Epidermal melanocyte (primary cell): ENCODE measurements around the gene FAM76B.

ENCODE experiments used
- DNase-seq: peaks from one replicate; pipeline ENCODE4 v3.0.0; 2011; ENCODE audit warnings: low spot score; ENCODE audit not compliant: insufficient read length

The FAM76B gene

DNA sequence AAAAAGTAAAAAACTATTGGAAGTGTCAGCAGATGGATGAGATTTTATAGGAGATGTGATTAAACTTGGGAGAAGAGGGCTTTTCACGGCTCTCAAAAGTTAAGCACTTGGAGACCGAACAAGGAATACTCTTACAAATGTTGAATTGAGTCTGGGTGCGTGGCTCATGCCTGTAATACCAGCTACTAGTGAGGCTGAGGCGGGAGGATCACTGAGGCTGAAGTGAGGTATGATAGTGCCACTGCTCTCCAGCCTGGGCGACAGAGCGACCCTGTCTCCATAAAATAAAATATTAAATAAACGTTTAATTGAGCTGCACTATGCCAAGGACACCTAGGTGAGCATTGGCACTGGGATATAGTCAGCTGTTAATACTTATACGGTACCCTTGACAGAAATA lies 2.6 kb upstream of the FAM76B start:
- DNase-seq, result no peak

DNA sequence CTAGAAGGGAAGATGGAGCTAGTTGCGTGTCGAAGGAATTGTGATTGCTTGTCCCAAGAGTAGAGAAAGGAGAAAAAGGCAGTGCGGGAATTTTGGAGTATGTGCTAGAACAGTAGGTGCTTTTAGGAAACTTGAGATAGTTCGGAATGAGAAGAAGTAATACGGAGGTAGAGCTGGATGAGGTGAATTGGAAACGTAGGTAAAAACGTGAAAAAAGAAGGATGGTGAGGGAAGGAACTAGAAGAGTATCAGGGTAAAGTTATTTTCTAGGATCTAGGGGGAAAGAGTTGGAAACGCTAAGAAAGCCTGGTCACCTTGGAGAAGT lies 2.1 kb upstream of the FAM76B start:
- no peak for DNase-seq

DNA sequence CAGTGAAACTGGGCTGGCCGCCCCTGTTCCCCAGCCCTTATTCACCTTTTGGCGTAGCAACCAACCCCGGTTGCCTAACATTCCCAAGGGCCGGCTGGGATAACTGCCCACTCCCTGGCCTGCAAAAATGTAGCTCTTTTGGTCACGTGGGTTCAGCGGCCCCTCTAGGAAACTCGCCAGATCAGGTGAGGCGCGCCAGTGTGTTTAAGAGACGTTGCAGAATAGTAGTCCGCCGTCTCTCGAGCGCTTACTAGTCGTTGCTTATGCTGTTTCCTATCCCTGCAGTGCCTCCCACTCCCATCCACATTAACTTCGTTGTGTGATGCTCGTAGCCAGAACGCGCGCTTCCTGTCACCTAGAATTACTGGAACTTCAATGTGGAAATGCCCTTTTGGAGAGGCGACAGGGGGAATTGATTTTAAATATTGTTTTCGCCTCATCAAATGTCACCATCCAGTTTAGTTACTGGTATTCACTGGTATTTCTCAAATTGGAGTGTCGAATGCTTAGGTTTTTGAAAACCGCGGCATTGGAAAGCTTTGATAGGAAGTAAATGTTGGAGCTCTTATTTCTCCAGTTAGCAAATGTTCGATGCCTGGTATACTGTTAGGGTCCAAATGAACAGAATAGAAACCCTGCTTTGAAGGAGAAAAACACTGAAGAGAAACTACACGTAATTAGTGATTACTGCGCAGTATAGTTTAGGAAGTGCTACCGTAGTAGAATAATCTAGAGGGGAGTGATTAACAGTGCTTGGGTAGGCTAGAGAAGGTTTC lies 1.5 kb upstream of the FAM76B start:
- peak; percentile 21 for DNase-seq

DNA sequence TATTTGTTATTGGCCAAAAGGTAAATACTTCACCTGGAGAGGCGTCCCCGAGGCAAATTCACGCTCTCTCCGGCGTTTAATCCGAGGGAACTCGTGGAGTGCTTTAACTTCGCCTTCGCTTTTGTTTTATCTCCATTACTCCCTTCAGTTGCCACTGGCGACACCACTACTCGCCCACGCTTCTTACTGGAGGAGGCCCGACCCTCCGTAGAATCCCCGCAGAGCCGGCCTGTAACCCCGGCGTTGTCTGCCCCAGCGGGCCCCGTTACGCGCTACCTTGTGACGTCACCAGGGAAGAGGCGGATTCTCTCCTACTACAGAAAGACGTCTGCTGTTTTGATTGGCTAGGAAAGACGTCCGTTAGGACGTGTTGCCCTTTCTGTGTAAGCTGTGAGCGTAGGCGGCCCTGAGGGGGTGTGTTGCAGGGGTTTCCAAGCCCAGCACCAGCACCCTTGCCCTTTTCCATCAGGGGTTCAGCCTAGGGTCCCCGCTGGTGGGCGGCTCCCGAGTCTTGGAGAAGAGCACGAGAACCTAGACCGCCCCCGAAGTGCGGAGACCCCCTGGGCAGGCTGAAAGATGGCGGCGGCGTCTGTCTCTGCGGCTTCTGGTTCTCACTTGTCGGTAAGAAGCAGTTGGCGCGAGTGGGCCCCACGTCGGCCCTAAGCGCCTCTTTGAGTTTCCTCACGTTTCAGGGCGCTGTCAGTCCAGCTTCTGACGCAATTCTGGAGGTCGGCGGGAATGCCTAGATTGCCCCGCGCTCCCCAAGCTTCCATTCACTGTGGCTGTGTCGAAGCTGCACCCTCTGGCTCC lies 746 bp upstream of the FAM76B start, which contains the start of gene CEP57:
TSS of gene CEP57 (plus strand) at position 376 of the 810 bp plus-strand sequence. CDS start at position 577, 201 bp downstream.
- DNase-seq, result peak; percentile 85

DNA sequence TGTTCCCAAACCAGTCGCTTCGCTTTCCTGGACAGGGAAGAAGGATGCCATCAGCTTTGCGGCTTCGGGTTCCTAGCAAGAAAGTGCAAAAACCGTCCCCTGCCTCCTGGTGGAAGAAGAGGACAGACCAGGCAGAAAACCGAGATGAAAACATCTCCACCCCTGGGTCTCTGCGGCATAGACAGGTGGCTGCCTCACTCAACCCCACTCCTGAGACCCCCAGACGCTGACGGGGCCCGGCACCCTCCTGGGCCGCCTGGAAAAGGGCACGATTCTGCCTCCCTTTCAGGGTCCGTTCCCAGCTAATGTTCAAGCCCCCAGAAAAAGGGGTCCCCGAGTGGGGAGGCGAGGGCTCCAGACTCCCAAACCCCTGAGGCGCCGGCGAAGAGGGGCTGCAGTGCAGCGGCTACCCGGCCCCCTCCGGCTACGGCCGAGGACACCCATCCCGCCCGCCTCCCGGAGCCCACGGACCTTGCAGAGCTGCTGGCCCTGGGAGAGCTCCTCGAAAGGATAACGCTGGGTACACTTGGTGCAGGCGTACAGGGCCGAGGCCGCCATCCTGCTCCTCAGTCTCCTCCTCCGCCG lies 569 bp downstream of the FAM76B start:
- no peak for DNase-seq

DNA sequence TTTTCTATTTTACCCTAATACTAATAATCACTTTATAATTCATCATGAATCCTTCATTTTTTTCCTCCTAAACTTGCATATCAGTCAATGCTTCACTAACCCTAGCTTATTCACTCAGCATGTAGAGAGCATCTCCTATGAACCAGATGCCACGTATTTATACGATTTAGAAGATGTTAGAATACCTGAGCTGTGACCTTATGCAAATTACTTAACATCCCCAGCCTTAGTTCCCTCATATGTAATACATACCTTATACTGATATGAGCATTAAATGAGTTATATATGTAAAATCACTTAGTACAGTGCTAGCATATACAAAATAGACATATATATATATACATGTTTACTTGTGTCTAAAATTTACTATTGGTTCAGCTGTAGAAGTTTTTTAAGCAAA lies 9.0 kb downstream of the FAM76B start:
- DNase-seq, result no peak

DNA sequence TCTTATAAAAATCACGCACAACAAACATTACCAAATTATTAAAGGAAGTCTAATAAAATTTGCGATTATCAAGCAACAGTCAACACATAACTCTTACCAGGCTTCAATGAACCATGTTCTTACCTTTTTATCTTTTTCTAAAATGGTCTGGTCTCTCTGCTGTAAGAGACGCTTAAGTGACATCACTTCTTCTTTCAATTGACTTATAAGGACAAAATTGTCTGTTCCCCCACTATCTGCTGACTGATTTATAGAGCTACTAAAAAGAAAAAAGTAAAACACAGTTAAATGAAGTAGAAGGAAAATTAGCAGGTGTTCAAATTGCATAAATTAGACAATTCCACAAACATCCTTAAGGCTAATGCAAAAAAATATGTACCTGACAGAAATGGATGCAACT lies 10.9 kb downstream of the FAM76B start:
- no peak for DNase-seq

DNA sequence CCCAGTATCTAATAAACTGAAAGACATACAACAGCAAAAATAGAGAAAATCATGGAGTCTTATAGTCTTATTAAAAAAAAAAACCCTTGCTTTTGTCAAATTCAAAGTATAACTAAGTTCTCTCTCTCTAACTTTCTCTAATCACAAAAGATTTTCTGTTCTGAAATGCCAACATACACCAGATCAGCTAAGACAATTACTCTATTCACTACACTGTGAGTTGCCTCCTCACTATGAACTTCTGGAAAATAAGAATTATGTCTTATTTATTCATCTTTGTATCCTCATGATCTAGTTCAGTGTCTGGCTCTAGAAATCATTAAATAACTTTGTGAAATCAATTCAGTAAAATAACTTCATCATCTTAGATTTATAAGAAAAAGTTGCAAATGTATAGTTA lies 12.7 kb downstream of the FAM76B start:
- DNase-seq, result no peak

DNA sequence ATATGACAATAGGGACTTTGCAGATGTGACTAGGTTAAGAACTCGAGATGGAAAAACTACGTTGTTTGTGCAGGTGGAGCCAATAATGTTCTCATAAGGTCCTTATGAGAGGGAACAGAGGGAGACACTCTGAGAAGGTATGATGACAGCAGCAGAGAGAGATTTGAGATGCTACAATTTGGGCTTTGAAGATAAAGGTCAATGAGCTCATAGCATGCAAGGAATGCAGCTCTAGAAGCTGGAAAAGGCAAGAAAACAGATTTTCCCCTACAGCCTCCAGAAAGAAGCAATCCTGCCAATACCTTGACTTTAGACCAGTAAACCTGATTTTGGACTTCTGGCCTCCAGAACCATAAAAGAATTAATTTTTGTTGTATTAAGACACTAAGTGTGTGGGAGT lies 21.1 kb downstream of the FAM76B start:
- DNase-seq, result no peak

DNA sequence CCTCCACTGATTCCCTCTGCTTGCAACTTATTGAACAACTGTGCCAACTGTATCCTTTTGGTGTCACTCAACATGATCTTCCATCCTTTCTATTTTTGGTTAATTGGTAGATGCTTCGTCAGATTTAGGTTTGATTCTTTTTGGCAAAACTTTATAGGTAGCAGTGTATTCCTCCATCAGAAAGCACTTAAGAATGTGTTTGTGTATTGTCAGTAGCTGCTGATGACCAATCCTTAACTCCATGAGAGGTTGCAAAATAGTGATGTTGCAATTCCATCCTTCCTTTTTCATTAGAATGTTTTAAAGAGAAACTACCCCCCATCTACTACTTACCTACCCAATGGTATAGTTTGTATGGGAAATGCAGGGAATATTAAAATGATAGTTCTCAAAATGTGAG lies 22.1 kb downstream of the FAM76B start:
- DNase-seq, result no peak

DNA sequence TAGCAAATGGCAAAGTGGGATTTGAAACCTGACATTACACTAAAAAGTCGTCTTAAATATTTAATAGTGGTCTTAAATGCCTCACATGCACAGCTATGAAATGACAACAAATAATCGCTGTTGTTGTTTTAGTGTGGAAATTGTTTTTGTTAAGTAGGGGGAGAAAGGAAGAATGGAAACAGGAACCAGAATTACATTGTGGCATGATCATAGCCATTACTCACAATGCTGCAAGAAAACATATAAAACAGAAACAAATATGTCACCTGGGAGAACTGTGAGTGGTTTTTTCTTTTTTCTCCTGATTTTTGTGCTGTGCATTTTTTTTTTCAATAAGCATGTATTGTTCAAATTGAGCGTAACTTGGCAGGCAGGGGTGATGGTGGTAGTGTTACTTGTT lies 22.9 kb downstream of the FAM76B start:
- DNase-seq, result no peak

DNA sequence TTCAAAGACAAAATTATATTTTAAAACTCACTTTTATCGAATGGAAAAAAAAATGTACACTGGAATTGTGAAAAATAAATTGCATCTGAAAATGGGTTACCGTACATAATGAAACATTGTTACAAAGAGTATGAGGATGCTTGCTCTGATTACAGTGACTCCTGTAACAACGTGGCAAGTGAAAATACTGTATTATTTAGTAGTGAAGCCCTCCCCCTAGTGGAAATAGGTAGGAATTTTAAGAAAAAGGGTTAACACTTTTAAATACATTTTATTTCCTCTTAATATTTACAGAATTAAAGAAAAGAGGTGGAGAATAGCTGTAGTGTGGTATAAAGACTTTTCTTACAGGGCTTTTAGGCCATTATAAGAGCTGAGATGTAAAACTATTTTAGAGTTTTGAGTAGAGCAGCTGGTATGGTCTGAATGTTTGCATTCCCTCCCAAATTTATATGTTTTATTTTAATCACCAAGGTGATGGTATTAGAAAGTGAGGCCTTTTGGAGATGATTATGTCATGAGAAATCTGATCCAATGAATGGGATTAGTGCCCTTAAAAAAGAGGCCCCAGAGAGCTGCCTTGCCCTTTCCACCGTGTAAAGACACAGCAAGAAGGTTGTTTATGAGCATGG lies 25.2 kb downstream of the FAM76B start:
- peak; percentile 54 for DNase-seq

DNA sequence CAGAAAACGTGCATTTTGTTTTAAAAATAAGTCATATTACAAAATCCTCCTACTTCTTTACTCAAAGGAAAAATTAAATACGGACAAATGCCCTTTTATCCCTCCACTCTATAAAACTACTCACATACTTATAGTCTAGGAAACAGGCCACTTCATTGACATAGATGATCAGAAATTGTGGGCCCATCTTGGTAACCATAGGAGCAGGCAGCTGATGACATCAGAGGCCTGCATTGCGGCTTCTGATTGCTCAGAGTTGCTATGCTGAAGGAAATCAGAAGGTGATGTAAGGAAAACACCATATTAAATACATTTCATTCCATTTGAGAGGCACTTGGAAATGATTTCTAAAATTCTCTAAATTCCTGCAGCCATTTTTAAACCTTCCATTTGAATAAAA lies 27.0 kb downstream of the FAM76B start:
- DNase-seq, result no peak

DNA sequence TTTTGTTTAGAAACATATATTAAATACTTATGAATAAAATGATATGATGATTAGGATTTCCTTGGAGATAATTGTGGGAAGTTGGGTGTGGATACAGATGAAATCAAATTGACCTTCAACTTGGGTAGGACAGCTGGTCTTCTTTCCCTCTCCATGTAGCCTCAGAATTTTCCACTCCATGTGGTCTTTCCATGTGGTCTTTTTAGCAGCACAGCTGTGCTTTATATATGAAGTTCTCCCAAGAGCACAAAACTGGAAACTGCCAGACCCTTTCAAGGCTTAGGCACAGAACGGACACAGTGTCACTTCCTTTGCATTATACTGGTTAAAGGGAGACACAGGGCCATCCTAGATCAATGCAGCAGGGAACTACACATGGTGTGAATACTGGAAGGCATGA lies 28.6 kb downstream of the FAM76B start:
- DNase-seq, result no peak

DNA sequence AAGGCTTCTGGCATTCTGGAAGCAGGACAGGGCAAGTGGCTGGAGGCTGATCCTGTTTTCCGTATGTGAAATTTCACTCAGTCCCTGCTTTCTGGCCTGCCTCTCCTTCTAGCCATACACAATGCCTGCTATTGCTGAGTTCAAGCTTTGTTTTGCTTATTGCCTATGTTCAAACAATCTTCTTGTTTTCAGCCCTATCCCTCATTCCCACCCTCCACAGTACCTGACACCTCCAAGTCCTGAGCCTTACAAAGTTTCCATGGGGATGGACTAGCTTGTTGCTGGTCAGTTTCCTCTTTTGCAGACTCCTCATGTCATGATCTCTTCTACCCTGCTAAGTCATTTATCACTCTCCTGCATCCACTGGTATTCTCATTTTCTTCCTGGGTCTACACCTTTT lies 38.1 kb downstream of the FAM76B start:
- DNase-seq, result no peak

DNA sequence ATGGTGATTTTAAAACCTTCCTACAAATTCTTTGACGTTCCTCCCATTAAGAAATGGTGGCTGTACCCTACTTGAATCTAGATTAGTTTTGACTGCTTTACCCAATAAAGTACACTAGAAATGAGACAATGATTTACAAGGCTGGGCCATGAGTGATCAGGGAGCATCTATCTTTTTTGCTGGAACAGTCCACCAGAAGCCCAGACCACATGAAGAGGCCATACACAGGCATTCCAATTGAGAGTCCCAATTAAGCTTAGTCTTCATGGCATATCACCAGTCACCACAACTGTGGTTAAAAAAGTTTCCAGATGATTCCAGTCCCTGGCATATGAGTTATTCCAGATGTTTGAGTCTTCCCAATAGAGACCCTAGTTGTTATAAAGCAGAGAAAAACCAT lies 39.5 kb downstream of the FAM76B start:
- DNase-seq, result no peak

DNA sequence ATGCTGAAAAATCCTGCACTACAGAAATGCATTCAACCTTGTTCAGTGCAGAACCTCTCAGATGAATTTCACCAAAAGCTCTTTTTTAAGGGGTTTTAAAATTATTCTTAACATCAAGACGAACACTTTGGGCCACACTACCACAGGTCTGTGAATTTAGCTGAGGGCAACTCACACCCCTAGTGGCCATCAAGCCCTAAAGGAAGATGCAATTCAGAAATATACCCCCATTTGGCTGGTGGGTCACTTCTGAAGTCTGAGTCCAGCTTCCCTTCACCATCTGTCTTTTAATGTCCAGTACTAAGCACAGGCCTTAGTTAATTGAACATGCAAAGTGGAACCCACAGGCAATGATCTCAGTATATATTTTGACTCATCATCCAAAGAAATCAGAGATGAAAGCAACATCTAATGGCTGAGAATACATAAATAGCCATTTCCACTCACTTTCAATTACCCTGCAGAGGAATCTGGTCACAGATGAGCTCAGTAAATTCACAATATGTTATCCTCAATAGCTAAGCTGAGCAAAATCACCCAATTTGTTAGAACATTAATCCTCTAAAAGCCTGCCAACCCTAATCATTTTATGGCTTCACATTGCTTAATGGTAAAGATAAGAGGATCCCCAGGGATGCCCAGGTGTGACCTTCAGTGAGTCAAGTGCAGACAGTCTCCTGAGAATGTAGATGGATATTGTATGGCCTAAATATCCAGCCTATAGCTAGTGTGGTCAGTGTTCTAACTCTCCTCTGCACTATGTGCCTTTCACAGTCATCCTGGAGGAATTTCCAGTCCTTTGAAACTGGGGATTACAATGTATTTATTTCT lies 50.3 kb downstream of the FAM76B start:
- no peak for DNase-seq

DNA sequence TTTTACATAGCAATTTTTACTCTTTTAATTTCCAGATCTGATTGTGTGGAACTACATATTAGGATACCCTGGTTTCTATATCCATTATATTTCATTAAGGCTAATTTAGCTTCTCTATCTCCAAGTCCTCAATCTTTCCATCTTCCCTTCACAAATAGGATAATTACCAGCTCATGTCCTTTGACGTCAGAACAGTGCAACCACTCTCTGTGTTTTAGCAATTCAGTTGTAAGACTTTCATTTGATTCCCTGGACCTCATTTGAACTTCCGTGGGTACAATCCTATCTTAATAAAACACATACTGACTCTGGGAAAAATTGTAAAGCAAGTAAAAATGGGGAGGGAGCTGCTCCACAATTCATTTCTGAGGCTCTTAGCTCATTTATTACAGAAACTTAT lies 52.8 kb downstream of the FAM76B start:
- no peak for DNase-seq

DNA sequence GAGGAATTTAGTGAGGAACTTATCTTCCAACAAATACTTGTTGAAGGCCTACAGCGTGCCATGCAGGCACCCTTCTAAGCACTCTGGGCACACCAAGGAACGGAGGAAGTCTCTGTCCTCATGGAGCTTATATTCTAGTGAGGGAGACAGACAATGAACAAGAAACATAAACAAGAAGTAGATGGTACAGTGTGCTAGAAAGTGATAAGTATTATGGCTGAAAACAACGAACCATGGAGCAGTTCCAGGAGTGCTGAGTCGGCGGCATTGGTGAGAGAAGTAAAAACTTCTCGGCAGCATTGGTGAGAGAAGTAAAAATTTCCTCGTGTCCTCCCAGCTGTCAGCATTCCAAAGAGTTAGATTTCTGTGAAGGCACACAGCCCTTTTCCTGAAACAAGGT lies 53.2 kb downstream of the FAM76B start:
- no peak for DNase-seq

DNA sequence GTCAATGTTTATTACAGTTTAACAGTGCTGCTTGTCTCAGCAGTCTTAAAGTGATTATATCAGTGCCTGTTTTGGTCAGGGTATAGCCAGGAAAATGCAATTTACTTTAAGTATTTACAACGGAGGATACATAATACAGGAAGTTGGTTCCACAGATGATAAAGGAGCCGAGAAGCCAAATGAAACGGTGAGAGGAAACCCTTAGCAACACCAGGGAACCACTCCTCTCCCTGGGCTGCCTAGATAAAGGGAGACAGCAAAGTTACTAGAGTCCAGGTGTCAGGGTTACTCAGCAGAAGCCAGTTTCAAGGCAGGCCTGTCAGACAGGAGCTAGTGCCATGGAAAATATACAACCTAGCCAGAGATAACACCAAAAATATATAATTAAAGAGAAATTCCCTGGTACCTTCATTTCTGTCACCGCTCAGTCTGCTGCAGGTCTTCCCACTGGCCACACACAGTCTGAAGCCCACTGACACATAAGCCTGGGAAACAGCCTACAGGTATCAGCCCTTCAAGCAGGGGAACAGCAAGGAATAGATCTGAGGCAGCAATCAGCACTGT lies 55.5 kb downstream of the FAM76B start:
- DNase-seq, result no peak
